ENCODE data around the gene ZNF426.

GRCh38 chr19:9531933-9532332 is 6.5 kb downstream of the ZNF426 start:
- no peak for TF ChIP-seq CTCF (IDR thresholded peaks at IDR 0.05 in 8 of 11, conservative IDR thresholded peaks at IDR 0.05 in 3 of 11)
- TF ChIP-seq POLR2AphosphoS5 (IDR thresholded peaks at IDR 0.05): no peak
- TF ChIP-seq POLR2A (IDR thresholded peaks at IDR 0.05): no peak
